Peyer's patch (tissue), 4 donors: ENCODE measurements around the gene SOX6.

Experiments
- POLR2A ChIP-seq, 2 donors: fragments of 450-650 bp; IDR thresholded peaks; one replicate each; pipeline ENCODE4 v1.5.1; 2017; ENCODE audit warnings: antibody characterized with exemption in 2 of 2, mild to moderate bottlenecking in 2 of 2, moderate library complexity in 2 of 2
- TF ChIP-seq, protein P1 (sequence below), 6 experiments: fragments of 450-650 bp in 4 of 6; fragments of 200-600 bp in 2 of 6; sonication (generic) in 1 of 6; IDR thresholded peaks; one replicate each; pipeline ENCODE4 v1.5.1; 2017 to 2019; ENCODE audit warnings: antibody characterized with exemption in 6 of 6, mild to moderate bottlenecking in 3 of 6, moderate library complexity in 1 of 6

DNA sequence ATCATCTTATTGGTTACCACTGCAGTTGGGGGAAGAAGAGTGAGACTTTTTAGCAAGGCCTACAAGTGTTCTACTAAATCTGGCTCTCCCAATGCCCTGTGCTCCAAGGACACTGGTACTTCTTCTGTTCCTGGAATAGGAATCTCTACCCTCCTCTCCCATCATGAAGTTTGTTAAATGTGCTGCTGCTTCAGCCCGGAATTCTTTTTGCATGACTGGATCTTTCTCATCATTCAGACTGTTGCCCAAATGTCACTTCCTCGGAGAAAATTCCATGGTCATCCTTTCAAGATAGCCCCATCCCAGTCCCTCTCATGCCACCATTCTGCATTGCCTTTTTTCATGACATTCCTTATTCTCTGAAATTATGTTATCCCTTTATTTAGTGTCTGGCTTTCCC lies 400.8 kb downstream of the SOX6 start:
- TF ChIP-seq, protein P1, sequence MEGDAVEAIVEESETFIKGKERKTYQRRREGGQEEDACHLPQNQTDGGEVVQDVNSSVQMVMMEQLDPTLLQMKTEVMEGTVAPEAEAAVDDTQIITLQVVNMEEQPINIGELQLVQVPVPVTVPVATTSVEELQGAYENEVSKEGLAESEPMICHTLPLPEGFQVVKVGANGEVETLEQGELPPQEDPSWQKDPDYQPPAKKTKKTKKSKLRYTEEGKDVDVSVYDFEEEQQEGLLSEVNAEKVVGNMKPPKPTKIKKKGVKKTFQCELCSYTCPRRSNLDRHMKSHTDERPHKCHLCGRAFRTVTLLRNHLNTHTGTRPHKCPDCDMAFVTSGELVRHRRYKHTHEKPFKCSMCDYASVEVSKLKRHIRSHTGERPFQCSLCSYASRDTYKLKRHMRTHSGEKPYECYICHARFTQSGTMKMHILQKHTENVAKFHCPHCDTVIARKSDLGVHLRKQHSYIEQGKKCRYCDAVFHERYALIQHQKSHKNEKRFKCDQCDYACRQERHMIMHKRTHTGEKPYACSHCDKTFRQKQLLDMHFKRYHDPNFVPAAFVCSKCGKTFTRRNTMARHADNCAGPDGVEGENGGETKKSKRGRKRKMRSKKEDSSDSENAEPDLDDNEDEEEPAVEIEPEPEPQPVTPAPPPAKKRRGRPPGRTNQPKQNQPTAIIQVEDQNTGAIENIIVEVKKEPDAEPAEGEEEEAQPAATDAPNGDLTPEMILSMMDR (IDR thresholded peaks at IDR 0.05), result no peak
- no peak for TF ChIP-seq POLR2A (IDR thresholded peaks at IDR 0.05)
